ENCODE data around the gene TRAP1. TPM values are rescaled to one million over a fixed set of nuclear protein-coding genes. Genes with fewer than 3 reads are reported as not detected.

The TRAP1 gene
- total and polyA plus RNA-seq, 10 donors = 33.7 to 97.1 (median 53.1) TPM

GRCh38 chr16:3720418-3720817 is 3.1 kb upstream of the TRAP1 start:
- intact Hi-C loops (cut with DNase I; ENCODE audit: low total_unique reads) = no loop called here
- no peak overlapping the region for H3K27ac ChIP-seq
- peaks cover 0 to 2% (median 0%) of the 10 kb centered on the region in 6 donors for H3K36me3 ChIP-seq
- H3K4me1 ChIP-seq = peaks cover 7 to 27% (median 22%) of the 10 kb centered on the region in 6 donors
- H3K9me3 ChIP-seq = no peaks in the 10 kb centered on the region
- DNase-seq = no peak
- H3K4me3 ChIP-seq = no peak overlapping the region
- H3K27me3 ChIP-seq (replicated peaks in 1 of 7) = no peaks in the 10 kb centered on the region
- no peak for TF ChIP-seq POLR2A (IDR thresholded peaks at IDR 0.05)
- TF ChIP-seq POLR2AphosphoS5 (IDR thresholded peaks at IDR 0.05) = no peak
- TF ChIP-seq CTCF (IDR thresholded peaks at IDR 0.05 in 8 of 11, conservative IDR thresholded peaks at IDR 0.05 in 3 of 11) = no peak
- WGBS, 5 donors = 77 to 87% (median 81%) methylated on average over 11 of the region's 11 CpGs

GRCh38 chr16:3718628-3719027 is 1.3 kb upstream of the TRAP1 start:
- DNase-seq = no peak
- H3K4me1 ChIP-seq = peaks cover 7 to 39% (median 25%) of the 10 kb centered on the region in 6 donors
- no peak for TF ChIP-seq POLR2AphosphoS5 (IDR thresholded peaks at IDR 0.05)
- no peak for TF ChIP-seq POLR2A (IDR thresholded peaks at IDR 0.05)
- TF ChIP-seq CTCF (IDR thresholded peaks at IDR 0.05 in 8 of 11, conservative IDR thresholded peaks at IDR 0.05 in 3 of 11) = no peak
- H3K4me3 ChIP-seq = peak overlapping the region in 1 of 8 donors; percentile 85
- H3K27me3 ChIP-seq (replicated peaks in 1 of 7) = no peaks in the 10 kb centered on the region
- 93 to 98% (median 97%) methylated on average over 10 of the region's 10 CpGs for WGBS, 5 donors
- H3K27ac ChIP-seq = no peak overlapping the region
- intact Hi-C loops (cut with DNase I; ENCODE audit: low total_unique reads) = no loop called here
- no peaks in the 10 kb centered on the region for H3K9me3 ChIP-seq
- H3K36me3 ChIP-seq = peaks cover 0 to 5% (median 0%) of the 10 kb centered on the region in 6 donors

GRCh38 chr16:3718019-3718391 is 681 bp upstream of the TRAP1 start:
- 25 to 30% (median 29%) methylated on average over 5 of the region's 5 CpGs for WGBS, 5 donors
- no peak for TF ChIP-seq CTCF (IDR thresholded peaks at IDR 0.05 in 8 of 11, conservative IDR thresholded peaks at IDR 0.05 in 3 of 11)
- TF ChIP-seq POLR2A (IDR thresholded peaks at IDR 0.05) = no peak
- TF ChIP-seq POLR2AphosphoS5 (IDR thresholded peaks at IDR 0.05) = no peak
- Histone ChIP-seq H3K27ac (peak overlapping the region; percentile 84 to 95 (median 90)), H3K9me3 (no peaks in the 10 kb centered on the region), H3K4me3 (peak overlapping the region; percentile 85 to 100 (median 98)), H3K4me1 (peaks cover 7 to 45% (median 25%) of the 10 kb centered on the region in 6 donors), H3K27me3 (replicated peaks in 1 of 7) (no peaks in the 10 kb centered on the region), H3K36me3 (peaks cover 0 to 11% (median 2%) of the 10 kb centered on the region in 6 donors)
- intact Hi-C loops (cut with DNase I; ENCODE audit: low total_unique reads) = no loop called here
- DNase-seq = no peak

- peak overlapping the region; percentile 84 to 95 (median 90) for H3K27ac ChIP-seq
- TF ChIP-seq POLR2A (IDR thresholded peaks at IDR 0.05) (no peak), POLR2AphosphoS5 (IDR thresholded peaks at IDR 0.05) (no peak), CTCF (IDR thresholded peaks at IDR 0.05 in 8 of 11, conservative IDR thresholded peaks at IDR 0.05 in 3 of 11) (no peak)
- intact Hi-C loops (cut with DNase I; ENCODE audit: low total_unique reads) = no loop called here
- peaks cover 0 to 17% (median 2%) of the 10 kb centered on the region in 6 donors for H3K36me3 ChIP-seq
- no peaks in the 10 kb centered on the region for H3K9me3 ChIP-seq
- peak overlapping the region; percentile 85 to 100 (median 98) for H3K4me3 ChIP-seq
- WGBS, 5 donors = 0 to 3% (median 1%) methylated on average over 18 to 34 of the region's 34 CpGs
- H3K4me1 ChIP-seq = peaks cover 7 to 54% (median 27%) of the 10 kb centered on the region in 6 donors
- no peaks in the 10 kb centered on the region for H3K27me3 ChIP-seq (replicated peaks in 1 of 7)
- DNase-seq = no peak
Observed at GRCh38 chr16:3716831-3717234, 491 bp downstream of the TRAP1 start.
